Umbilical cord (tissue), 2 donors: ENCODE results near the gene UXS1. TPM values are rescaled to one million over a fixed set of nuclear protein-coding genes. Genes with fewer than 3 reads are reported as not detected.

Experiments used
- DNase-seq: peaks from one replicate; pipeline ENCODE4 v3.0.0-alpha.2; 2015; ENCODE audit warnings: low spot score
- total RNA-seq: library from RNA; depleted of rRNA; stranded (reverse); fragments of >200 nt; gene quantifications from one replicate; pipeline ENCODE4 v1.2.3, GENCODE V29; 2014; ENCODE audit warnings: low replicate concordance; ENCODE audit not compliant: insufficient read depth

Gene UXS1
- total RNA-seq, 1 donor from 2014 or later, result 61.9 TPM

DNA sequence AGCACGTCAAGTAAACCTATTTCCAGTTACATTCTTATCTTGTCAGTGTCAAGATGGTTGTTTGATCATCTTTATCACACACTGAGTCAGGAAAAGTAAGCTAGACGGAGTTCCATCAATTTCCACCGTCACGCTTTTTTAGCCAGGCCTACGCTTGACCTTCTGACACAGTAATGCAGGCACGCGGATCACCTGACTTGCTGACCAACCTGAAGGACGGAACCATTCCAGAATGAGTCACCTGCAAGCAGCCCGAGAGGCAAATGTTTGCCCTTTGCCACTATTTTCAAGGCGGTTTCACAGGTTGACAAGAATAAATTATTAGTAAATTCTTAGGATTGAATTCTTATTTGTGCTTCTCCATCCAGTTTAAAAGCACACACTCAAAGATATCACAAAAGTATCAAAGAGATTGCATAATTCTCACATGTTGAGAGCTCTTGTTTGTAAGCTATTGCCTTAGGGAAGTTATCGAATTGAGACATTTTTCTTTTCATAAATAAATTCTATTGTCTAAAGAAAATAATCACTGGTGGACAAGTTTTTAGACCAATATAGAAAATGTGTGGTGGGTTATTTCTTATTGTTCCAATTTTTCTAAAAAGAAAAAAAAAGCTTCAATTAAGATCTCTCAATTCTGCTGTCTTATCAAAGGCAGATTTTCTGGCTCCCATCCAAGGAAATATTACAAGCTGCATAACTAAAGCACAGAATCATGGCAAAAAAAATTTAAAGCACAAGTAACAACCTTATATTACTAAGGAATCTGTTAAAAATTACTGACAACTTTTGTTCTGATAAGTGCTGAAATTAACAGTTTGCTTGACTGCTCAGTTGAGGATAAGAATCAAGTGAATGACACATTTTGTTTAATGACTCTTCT is 31.9 kb downstream of the UXS1 start:
- DNase-seq, result peak; percentile 37

DNA sequence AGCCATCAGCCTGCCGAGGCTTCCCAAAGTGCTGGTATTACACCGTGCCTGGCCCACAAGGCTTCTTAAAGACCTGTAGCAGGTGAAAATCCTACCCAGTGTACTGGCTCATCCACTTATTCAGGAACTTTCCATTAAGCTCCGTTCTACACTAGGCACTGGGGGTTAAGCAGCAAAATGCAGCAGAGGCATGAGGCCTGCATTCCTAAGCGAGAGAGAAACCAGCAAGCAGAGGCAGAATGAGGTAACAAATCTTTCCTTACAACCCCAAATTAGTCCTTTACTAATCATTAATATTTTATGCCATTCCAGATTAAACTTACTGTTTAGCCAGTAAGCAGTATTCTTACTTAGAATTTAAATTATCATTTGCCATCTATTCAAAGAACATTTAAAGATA is 32.8 kb downstream of the UXS1 start:
- peak; percentile 23 for DNase-seq

DNA sequence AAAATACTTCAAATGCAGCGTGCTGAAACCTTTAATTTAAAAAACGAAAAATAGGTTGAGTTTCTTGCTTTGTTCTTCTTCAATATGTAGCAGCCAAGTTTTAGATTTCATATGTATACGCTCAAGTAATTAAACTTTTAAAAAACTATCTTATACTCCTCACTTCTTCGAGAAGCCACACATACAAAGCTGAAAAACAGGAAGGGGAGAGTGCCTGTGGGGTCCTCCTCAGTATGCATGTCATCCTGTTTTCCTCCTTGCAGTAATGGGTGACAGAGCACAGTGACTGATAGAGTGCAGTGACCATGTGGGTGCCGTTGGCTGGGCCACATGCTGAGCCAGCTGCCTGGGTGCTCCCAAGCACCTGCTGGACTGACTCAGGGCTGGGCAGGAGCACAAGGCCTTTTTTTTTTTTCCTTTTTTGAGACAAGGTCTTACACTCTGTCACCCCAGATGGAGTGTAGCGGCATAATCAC is 33.3 kb downstream of the UXS1 start:
- no peak for DNase-seq

DNA sequence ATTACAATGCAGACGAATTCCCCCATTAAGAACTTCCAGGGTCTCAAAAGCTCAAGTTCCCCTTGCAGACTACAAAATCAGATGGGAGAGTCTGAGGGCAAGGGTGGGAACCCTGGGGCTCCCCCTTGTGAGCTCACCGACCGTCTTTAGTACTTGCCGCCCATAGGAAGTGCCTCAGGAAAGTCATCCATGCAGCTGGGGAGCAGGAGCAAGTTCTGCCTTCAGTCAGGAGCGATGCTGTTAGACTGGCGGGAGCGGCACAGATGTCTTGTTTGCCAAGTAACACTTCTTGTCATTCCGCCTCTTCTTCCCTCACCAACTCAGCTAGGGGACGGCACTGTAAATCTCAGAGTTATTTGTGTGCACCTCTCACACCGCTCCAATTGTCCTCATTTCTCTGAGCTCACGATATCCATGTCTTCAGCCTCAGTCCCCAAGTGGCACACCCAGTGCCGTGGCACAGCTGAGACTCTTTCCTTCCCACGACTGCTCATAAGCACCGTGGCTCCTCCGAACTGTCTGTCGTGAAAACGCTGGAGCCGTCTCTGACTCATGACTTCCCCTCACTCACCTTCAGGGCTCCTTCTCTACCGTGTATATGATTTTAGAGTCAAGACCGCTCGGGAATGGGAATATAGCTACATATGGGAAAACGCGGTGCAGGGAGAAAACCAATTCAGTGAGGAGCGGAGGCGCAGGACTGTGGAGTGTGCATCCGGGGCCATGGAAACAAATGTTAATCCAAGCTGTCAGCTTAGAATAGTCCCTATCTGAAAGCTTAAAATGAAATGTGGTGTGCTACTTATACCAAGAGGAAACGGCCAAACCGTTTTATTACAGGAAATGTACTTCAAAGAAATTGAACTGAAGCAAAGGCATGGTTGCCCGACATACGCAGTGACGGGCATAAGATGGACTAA is 34.0 kb downstream of the UXS1 start:
- DNase-seq, result no peak

DNA sequence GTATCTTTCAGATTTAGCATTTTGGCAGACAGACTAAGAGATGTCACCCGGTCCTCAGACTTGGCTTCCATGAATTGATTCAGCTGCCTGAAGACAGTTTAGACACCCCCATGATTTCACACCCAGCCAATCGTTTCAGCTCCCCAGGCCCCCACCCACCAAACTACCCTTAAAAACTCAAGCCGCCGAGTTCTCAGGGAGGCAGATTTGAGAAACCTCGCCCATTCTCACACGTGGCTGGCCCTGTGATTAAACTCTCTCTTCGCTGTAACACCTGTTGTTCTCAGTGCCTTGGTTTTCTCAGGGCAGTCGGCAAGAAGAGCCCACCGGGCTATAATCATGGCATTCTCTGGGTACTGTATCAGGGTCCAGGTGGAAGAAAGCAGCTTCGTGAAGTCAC is 35.2 kb downstream of the UXS1 start:
- no peak for DNase-seq

DNA sequence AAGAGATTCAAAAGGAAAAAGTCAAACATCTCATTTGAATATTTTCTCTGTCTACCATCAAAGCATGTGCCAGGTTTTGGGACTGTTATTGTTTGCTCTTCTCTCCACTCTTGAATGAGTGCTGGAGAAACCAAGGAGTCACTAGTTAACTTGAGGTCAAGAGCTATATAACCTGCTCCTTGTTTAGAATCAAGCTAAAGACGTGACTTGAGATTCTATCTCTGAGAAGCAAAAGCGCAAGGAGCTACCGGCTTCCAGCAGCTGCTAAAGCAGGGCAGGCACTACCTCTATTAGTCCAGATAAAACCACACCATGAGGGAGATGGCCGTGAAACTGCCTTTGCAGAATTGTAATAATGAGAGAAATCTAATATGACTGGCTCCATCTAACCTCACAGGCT is 36.0 kb downstream of the UXS1 start:
- no peak for DNase-seq

DNA sequence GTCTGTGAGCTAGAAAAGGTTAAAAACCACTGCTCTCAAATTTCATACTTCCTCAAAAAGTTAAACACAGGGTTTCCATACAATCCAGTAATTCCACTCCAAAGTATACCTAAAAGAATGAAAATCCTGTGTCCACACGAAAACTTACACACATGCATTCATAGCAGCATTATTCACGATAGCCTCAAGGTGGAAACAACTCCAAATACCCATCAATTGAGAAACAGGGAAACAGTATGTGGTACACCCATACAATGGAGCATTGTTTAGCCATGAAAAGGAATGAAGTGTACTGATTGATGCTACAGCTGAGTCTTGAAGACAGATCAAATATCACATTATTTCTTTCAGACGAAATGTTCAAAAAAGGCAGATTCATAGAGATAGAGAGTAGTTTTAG is 36.7 kb downstream of the UXS1 start:
- DNase-seq, result no peak

DNA sequence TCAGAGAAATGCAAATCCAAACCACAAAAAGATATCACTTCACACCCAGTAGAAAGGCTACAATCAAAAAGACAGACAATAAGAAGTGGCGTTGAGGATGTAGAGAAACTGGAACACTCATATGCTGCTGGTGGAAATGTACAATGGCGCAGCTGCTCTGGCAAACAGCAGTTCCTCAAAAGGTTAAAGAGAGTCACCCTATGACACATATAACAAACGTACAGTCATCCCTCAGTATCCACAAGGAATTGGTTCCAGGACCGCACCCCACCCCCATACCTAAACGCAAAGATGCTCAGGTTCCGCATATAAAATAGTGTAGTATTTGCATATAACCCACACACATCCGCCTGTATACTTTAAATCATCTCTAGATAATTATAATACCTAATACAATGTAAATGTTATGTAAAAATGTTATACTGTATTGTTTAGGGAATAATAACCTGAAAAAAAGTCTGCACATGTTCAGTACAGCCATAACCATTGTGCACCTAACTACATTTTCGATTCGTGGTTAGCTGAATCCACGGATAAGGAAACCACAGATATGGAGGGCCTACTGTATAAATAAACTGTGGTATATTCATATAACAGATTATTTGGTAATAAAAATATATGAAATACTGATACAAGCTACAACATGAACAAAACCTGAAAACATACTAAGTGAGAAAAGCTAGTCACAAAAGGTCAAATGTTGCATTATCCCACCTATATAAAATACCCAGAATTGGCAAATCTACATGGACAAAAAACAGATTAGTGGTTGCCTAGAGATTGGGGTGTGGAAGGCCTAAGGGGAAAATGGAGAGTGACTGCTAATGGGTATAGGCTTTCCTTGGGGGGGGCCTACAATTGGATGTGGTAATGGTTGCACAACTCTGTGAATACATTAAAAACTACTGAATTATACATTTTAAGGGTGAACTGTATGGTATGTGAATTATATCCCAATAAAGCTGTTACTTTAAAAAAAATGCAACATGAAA is 37.5 kb downstream of the UXS1 start:
- DNase-seq, result no peak

DNA sequence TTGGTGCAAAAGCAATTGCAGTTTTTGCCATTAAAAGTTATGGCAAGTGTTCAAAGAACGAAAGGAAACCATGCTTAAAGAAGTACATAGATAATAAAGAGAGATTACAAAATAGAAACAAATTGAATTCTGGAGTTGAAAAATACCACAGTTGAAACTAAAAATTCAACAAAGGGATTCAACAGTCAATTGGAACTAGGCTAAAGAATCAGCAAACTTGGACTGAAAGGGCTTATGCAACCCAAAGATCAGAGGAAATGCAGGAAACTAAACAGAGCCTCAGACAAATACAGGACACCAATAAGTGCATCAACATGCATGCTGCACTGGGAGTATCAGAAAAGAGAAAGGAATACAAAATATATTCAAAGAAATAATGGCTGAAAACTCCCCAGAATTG is 40.3 kb downstream of the UXS1 start:
- no peak for DNase-seq

DNA sequence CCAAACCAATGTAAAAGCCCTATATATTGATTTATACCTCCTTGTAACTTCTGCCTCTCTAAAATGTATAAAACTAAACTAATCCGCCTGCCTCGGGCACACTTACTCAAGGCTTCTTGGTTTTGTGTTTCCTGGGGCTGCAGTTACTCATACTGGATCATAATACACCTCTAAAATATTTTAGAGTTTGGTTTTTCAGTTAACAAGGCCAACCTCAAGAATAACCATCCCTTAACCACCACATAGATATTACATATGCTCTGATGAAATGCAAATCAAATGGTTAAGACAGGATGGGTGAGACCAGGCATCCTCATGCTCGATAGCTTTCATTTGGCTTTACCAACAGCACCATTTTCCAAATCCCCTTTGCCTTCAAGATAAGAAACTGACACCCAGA is 46.4 kb downstream of the UXS1 start:
- DNase-seq, result no peak

DNA sequence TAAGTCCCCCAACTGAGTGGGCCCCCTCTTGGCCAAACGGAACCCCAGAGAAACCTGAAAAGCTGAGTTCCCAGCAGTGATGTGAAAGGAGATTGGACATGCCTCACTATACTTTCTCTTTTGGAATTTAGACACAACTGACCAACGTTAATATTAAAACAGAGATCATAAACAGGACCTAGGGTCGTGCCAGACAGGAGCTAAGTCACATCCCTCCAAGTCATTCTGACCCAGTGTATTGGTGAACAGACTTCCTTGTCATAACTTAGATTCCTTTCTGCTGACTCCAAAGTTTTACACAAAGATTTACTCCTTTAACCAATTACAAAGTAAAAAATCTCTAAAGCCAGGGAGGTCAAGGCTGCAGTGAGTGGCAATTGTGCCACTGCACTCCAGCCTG is 46.9 kb downstream of the UXS1 start:
- DNase-seq, result no peak

DNA sequence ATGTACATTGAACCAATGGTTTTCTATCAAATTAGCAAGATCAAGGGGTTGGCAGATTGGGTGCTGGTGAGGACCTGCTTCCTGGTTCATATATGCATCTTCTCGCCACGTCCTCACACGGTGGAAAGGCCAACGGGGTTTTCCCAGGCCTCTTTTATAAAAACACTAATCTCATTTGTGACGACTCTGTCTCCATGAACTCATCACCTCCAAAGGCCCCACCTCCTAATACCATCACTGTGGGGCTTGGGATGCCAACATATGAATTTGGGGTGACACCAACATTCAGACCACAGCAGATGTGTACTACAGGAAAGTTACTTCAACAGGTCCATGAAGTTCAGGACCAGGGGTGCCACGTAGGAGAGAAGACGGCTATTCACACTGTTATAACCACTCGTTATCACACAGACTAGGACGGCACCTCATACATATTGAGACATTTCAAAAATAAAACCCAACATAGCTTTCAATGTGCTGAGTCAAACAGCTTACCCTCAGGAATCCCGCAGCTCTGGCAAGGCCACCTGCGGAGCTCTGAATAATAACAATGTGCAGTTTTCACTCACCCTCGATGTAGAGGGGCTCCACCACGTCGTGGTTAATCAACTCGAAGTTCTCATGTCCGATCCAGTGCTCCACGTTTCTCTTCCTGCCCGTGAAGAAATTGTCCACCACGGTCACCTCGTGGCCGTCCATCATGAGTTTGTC is 49.3 kb downstream of the UXS1 start:
- DNase-seq, result no peak

DNA sequence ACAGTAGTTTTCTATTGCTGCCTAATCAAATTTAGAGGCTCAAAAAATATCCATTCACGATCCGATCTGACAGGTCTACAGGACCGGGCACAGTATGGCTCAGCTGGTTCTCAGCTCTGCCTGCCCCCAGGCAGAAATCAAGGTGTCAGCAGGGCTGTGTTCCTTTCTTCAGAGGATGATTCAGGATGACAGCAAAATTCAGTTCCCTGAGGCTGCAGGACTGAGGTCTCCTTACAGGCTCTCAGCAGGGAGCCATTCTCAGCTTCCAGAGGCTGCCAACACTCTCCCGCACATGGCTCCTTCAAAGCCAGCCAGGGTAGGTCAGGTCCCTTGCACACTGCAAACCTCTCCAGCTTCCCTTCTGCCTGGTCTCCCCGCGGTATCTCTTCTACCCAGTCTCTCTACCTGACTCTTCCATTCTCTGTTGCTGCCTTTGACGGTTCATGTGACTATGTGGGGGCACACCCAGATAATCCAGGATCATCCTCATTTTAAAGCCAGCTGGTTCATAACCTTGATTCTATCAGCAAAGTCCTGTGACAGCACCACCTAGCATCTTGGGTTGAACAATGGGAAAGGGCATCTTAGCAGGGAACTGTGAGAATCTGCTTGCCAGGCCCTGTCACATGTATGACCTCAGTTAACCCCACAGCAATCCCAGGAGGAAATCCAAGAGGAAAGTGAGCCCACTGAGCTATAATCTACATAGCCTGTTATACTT is 50.4 kb downstream of the UXS1 start:
- no peak for DNase-seq

DNA sequence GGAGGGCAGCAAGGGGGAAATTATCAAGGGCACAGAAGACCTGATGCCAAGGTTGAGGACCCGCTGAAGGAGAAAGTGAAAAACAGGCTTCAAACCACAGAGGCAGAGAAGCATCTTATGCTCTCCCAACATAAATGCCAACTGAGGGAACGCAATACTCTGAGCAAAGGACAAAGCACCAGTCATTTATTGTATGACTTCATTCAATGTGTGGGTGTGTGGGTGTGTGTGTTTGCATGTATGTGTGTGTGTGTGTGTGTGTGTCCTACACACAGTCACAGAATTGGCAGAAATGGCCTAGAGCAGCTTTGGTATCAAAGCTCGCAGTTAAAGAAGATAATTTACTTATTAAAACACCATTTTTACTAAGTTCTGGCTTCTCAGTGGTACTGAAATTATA is 51.4 kb downstream of the UXS1 start:
- DNase-seq, result no peak

DNA sequence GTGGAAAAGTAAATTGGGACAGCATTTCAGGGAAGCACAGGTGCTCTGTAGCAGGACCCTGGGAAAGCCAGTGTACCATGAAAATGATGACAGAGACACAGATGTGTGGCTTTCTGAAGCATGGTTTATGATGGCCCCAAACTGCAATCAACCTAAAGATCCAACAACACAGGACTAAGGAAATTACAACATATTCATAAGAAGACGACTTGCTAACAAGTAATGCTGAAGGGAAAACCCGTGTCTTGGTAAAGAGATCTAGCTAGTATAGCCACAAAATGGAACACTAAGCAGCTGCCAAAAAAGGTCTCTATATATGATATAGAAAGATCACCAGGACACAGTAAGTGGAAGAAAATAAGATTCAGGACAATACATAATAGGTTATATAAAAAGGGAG is 53.2 kb downstream of the UXS1 start:
- no peak for DNase-seq

DNA sequence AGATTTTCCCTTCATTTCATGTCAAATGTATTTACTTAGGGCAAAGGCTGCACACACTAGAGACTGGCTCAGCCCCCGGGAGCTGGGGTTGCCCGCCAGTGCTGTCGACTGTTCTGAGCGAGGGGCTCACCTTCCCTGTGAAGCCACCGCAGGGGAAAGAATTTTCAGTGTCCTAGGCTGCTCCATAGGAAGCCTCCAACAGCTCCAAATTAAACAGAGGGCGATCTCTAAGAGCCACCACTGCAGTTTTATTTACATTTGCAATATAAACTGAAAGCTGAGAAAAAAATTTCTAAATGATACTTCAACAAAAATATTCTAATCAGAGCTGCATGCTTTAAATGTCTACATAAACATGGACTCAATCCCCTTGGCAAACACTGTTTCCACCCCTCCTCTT is 54.0 kb downstream of the UXS1 start:
- DNase-seq, result no peak

DNA sequence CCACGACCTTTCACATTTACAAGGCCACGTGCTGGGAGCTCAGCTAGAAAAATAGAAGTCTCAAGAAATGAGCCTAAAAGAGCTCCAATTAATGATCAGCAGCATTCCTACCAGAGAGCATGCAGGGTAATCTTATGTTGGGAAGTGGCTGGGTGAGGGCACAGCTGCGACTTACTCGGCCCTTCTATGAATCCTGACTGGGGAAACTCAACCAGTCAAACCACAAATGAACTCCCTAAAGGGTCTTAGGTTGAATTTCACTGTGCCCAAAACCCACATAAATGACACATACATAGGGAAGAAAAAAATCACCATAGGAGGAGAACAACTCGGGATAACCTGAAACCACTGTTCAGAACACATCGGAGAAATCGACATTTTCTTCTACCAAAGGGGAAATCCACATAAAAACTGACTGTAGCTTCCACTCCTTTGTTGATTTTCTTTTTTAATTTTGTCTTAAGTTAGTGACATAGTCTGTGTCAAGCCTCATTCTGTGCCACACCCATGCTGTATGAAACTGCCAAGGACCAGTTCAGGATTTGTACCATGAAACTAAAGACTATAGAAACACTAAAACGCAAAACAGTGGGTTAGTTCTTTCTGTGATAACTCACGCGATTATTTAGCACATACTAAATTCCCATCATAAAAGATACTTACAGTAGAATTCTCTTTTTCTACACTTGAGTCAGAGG is 54.7 kb downstream of the UXS1 start:
- DNase-seq, result no peak

DNA sequence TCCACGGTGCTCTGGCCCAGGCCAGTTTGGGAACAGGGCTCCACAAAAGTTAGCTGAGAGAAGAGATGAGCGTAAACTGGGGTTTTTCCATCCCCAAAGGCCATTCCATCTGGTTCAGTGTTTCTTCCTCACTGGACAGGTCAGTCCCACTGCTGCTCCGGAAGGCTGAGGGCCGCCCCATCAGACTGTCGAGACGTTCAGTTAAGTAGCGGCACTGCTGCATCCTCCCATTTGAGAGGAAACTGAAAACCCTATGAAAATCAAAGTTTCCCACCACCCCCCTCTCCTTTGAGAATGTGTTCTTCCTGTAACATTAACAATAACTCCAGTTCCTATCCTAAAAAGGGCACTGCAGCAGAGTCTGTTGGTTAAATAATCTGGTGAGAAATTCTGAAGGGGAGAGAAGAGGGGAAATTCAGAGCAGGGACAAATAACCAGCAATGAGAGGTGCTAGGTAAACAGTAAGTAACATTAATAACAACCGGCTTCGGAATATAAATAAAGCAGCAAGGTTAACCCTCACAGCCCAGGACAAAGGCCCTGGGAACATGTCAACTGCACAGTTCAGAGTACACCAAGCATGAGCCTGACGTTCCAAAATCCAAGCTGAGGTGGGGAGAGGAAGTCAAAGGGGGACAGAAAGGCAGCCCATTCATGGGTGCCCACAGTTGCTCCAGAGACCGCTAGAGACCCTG is 55.4 kb downstream of the UXS1 start:
- DNase-seq, result no peak
